GM19463 (cell line): ENCODE measurements around the gene ANKS1B.

Experiments used
- ATAC-seq: cut with Tn5 transposase; IDR thresholded peaks from one replicate; pipeline ENCODE4 v1.9.1; 2021; ENCODE audit warnings: mild to moderate bottlenecking, moderate library complexity; ENCODE audit not compliant: unreplicated experiment

Gene ANKS1B

DNA sequence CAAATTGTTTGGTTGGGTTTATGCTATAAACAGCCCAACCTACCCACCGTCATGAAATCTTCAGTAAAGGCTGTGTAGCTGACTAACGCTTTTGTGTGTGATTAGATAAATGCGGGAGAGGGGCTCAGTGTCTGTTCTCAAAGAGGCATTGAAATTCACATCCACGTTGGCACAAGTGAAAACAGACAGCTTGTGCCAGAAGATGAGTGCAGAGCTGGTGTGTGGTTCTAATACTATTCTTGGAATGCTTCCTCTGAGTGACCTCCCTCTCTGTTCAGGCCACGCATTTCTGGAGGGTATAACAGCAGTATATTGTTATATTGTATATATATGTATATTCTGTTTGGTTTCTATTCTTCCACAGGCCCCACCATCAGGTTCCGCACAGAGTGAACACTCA, 1075.9 kb downstream of the ANKS1B start:
- ATAC-seq, result no peak

DNA sequence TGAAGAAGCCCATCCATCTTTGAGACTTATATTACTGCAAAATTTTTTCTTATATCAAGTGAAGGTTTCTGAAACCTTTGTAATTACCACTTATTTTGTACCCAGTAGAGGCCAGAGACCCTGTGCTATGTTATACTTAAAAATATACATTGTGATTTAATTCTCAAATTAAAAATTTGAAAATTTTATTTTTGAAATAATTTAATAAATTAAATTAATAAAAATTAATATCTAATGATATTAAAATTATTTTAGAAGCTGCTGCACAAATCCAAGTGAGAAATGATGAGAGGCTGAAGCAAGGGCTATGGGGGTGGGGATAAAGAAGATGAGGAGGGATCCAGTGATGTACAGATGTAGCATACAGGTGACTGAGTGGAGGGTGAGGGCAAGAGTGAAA, 1080.9 kb downstream of the ANKS1B start:
- ATAC-seq, result no peak

DNA sequence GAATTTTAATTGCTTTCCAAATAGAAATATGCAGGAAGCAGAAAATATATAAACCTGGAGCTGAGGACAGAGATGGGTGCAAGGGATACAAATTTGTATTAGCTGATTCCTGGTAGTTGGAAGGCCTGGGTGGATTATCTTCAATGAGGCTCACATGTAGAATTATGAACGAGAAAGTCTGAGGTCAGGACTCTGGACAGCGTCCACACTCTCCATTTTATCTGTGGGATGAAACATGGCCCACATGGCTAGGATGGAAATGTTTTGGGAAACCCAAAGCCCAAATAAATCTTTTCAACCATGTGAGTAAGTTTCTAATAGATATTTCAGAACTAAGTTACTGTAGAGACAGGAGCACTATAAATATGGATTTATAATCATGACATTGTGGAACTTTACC, 1083.5 kb downstream of the ANKS1B start:
- ATAC-seq, result no peak

DNA sequence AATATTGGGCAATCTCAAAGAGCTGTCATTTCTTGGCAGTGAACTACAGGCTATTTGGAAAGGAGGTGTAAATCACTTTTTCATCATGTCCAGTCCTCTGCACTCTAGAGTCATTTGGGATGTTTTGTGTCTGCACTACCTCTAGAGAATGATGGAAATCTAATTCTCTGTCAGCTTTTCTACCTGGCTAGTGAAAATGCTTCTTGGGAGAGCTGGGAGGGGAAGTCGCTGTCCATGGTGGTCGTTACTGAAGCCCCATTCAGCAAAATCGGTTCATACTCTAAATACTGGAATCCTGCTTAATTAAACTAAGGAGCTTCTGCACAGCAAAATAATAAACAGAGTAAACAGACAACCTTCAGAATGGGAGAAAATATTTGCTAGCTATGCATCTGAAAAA, 1087.8 kb downstream of the ANKS1B start:
- ATAC-seq, result no peak

DNA sequence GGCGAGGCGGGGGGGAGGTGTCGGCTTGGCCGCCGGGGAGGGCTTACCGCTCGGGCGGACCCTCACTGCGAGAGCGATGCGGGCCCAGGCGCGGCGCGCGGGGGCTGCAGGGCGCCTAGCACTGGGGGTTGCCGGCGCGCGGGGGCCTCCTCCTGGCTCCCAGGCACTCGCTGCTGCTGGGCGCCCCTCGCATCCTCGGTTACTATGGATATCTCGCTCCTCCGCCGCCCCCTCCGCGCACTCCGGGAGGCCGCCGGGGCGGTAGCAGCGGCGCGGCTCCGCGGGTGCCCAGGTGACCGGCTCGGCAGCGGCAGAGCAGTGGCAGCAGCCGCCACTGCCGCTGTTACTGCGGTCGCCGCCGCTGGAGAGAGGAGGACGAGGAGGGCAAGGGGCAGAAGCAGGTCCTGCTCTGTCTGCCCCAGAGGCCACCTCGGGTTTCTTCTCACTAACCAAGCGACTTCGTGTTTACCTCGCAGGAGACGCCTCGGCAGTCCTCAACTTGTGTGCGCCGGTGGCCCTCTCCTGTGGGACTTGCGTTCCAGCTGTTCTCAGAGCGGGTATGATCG, 1089.6 kb downstream of the ANKS1B start:
- ATAC-seq, result no peak

DNA sequence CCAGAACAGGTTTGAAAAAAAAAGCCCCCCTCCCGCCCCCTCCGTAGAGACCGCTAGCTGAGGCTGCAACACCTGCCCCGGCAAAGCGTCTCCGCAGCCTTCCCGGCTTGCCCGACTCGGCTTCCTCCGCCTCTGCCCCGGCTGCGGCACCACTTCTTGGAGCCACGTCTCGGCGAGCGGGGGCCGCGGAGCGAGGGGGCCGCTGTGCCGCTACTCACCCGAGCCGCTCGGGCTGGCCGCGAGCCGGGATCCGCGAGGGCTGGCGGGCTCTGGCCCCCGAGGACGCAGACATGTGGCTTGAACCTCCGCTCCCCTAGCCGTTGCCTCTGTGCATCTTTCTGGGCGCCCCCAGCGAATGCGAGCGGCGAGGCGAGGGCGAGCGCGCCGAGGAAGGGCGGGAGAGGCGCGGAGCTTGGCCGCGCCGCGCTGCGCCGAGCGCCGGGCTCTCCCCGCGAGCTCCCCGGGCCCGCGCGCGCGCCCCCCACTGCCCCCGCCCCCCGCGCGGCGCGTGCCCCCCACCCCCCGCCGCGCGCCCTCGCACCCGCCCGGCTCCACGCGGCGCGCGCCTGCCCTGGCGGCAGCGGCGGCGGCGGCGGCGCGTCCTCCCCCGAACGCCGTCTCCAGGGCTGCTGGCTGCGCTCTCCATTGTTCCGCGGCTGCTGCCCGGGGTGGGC, 1090.2 kb downstream of the ANKS1B start:
- ATAC-seq, result no peak

DNA sequence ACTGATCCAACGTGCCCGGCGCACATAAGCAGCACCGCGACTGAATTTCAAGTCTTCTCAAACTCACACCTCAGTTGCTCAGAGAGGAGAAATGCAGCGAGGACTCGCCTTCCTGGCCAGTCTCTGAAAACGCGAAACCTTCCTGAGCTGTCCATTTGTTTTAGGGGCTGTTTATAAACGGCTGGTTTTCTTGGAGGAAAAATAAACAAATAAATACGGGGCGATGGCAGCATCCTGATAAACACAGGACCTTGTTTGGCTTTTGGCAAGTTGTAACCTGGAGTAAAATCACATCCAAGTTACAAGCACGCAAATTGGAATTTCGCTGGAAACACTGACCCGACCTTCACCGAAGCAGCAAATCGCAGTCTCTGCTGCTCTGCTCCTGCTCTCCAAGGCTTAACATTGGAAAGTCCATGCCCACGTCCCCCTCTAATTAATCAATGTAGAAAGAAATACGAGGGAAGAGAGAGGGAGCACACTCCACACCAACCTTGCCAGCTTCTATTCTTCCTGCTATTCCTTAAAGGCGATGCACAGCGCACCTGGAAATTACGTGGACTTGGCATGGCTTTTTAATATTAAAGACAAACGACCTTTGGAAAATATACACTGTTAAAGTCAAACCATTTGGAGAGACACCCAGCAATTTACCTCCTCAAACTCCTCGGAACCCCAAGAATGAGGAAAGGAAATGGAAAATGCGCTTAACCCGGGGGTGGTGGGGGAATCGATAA, 1090.9 kb downstream of the ANKS1B start:
- no peak for ATAC-seq

DNA sequence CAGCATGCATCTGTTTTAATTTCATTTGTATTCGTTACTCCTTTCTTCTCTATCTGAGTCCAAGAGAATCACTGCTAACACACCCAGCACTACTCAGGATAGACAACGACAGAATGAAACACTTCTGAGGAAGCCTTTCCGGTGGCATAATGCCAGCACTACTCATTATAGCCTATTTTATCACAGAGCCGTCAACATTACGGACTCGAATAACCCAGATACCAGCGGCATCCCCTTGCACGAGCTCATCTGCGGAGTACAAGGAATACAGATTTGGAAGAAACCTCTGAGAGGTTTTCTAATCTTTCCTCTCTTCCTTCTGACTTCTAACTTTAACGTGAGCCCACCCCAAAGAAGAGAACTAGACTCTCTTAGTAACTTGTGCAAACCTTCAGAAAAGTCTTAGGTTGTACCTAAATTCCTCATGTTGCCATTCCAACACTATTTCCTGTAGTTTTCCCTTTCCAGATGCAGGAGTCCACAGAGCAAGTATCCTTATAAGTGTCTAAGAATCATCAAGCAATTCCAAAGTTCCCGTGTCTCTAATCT, 1091.5 kb downstream of the ANKS1B start:
- no peak for ATAC-seq

DNA sequence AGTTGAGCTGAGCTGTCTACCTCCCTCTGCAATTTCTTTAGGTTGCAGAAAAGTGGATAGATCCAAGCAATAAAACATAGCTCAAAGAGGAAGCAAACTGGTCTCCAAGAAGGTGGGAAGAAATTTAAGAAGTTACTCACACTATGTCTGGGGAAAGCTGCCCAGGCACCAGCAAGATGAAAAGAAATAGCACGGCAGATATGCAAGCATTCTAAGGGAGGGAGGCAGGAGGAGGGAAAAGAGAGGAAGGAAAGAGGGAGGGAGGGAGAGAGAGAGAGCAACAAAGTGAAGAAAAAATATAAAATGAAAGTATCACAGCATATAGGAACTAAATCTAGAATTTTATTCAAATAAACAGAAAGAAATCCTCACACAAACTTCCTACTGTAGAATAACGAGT, 1099.0 kb downstream of the ANKS1B start:
- no peak for ATAC-seq

DNA sequence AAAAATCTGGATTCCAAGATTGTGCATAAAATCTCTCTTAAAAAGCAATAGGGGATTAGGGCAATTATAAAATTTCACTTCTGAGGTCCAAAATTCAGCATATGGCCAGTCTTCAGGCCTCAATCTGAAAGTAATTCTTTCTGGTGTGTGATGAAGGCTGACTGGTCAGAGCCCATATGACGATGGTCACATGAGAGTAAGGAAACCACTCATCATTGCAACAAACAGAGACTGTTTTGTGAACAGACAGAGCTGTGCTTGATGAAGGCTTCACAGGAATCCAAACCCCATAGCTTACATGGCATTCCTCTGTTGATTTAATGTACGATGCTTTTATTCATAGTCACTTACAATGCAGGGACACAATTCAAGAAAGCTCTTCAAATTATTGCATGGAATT, 1101.5 kb downstream of the ANKS1B start:
- ATAC-seq, result no peak

DNA sequence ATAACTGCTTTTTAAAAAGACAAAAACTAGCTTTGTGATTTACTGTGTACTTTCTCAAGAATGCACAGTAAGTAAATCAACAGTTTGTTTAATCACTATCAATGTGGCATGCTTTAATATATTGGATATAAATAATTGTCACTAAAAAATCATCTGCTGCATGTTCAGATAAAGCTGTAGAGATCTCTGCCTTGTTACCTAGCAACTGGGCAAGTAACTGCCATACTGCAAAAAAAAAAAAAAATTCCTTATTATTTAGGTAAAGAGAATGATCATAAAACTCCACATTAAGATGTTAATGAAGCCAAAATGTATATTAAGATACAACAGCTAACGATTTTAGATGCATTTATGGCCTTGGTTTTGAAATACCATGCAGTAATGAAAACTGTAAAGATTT, 1102.2 kb downstream of the ANKS1B start:
- no peak for ATAC-seq

DNA sequence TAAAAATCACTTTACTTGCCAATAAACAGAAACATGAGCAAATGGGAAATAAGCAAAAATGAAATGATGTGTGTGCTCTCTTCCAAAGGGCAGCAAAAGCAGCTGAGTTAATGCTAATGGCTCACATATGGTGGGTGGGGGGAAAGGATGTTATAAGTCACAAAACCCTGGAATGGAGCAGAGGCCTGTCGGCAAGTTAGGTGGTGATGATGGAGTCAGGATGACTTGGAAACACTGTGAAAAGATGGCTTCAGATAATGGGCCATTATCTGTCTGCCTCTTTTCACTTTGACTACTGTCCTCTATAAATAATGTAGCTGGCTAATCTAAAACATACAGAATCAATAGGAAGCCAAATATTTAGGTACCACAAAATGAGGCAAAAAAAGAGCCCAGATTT, 1111.0 kb downstream of the ANKS1B start:
- no peak for ATAC-seq

DNA sequence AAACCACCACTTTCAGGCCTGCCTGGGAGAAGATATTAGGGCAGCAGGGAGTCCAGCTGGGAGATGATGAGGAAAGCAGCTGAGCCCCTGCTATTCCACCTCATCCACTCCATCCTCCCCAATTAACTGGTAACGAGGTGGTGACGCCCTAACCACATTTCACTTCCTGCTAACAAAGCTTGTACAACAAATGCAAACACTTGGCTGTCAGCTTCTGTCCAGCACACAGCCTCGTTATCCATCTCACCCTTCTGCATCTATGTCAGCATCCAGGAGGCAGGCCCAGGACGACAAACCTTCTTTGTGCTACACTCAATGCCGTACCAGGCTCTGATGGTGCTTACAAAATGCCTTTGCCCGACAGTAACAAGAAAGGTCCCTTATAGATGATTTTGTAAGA, 1114.2 kb downstream of the ANKS1B start:
- ATAC-seq, result no peak

DNA sequence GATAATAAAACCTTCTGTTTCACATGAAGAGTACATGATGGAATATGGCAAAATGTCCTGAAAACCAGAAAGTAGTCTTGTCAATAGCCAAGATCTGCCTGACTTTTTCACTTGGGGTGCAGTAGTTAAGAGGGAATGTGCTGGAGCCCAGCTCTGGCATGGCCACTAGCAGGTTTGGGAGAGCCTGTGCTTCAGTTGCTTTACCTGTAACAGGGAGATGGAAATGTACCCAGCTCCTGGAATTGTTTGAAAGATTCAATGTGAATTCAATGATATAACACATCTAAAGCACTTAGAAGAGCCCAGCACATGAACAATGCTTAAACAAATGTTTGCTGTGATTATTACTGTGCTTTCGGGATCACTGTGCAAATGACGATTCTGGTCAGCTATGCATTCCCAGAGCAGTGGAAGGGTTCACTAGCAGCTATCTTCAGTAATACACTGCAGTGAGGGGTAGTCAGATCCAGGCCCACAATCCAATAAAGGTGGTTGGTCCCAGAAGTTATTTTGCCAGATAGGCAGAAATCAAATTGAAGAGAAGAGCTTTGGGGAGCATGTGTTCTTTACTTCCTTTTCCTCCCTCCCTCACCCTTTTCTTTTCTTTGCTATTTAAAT, 1114.7 kb downstream of the ANKS1B start:
- no peak for ATAC-seq

DNA sequence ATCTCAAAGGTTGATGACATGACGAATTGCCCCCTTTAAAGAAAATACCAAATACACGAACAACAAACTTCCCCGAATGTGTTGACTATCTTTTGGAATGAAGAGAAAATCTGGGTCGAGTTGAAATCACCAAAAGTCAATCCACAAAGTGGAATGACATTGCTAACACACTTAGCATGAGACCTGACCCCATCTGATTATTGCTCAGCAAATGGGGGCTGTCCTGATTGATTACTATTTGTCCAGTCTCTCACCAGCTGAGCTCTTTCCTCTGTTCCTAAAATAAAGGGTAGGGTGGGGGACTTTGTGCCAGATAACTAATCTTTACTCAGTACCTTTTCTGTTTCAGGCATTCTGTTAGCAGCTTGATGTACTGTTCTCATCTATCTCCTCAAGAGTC, 1116.2 kb downstream of the ANKS1B start:
- ATAC-seq, result no peak

DNA sequence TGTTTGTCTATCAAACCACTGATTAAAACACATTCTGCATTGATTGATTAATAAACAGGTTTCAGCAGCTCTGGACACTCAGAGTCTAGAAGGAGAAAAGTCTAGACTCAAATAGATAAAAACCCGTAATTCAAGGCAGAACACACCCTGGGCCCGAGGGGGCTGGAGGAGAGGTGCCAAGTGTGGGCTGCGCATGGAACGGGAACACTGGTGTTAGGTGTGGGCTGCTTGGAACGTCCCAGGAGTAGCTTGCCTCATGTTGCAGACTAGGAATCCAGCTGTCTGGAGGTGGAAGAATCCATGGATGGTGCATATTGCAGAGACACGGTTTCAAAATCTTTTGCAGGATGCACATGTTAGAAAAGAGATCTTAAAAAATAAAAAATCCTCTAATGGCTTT, 1116.7 kb downstream of the ANKS1B start:
- no peak for ATAC-seq

DNA sequence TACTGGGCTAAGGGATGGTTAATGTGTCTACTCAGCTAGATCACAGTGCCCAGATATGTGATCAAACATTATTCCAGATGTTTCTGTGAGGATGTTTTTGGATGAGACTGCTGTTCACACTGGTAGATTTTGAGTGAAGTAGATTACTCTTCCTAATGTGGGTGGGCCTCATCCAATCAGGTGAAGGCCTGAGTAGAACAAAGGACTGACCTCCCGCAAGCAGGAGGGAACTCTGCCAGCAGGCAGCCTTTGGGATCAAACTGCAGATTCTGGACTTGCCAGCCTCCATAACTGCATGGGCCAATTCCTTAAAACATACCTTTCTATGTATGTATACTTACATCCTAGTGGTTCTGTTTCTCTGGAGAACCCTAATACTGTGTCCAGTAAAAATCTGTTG, 1120.4 kb downstream of the ANKS1B start:
- no peak for ATAC-seq

DNA sequence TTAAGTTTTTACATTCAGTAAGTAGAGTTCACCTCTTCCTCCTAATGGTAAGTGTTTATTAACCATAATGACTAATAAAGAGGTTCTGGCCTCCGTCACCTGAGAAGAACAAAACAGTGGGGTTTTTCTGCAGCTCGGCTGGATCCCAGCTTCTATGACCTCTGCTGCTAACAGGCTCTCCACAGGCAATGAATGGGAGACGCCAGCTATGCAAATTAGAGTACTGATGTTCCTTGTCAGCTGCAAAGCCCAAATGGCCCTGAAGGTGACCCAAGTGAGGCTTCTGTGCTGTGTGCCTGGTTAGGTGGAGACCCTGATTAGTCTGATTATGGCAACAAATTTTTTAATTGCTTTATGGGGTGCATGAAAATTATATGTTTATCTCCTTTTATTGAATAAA, 1121.6 kb downstream of the ANKS1B start:
- no peak for ATAC-seq

DNA sequence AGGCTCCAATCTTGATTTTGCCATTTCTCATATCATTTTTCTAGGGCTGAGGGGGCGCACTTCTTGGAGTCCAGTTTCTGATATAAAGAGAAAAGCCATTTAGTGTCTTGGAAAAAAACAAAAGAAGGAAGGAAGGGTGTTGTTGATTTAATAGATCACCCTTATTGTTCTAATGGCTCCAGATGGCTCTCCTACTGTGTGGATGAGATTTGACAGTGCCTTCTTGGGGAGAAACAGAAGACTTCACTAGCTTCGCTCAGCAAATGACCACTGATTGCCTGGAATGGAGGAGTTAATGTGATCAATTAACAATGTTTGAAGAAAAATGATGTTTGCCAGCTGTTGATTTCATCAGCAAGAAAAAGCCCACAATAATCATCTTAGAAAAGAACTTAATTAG, 1123.5 kb downstream of the ANKS1B start:
- no peak for ATAC-seq

DNA sequence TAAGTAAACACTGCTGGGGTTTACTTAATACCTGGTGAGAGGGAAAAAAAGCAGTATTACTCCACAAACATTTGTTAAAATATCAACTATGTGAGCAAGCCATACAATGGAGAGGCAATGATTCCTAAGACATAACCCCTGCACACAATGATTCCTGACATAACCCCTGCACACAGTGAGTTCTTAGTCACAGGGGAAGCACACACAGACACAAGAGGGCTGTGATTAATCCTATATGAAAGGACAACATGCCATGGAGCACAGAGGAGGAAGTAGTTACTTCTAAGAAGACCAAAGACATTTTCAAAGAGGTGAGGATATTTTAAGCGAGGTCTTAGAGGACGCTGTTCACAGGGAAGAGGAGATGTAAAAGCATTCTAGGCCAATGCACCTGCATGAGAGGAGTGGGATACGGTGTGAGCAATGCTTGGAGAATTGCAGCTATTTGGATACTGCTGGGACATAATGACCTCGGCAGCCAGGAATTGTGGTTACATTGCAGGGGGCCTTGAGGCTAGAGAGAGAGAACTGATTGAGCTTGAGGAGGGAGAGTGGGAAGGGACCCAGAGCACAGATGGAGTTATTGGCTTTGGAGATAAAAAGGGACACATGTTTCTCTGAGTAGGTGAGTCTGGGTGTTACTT, 1127.7 kb downstream of the ANKS1B start:
- no peak for ATAC-seq

DNA sequence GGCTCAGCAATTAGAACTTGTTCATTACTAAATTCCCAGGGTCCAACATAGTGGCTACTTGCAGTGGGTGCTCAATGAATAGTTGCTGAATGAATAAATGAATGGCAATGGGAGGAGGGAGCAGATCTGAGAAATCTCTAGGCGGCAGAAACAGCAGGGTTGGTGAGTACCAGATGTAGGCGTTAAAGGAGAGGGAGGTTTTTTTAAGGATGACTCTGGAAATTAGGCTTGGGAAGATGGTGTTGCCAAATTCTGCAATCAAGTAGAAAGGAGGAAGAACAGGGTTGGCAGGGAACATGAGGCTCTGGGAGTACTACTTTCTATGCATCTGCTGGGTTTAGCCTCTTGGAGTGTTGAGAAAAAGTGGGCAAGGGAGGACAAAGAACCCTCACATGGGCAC, 1132.6 kb downstream of the ANKS1B start:
- no peak for ATAC-seq
